H1 (cell line): Measurements from ENCODE around the gene CAMKMT. TPM values are rescaled to one million over a fixed set of nuclear protein-coding genes. Genes with fewer than 3 reads are reported as not detected.
"Not testable (repeated sequence)": the region's sequence is repeated elsewhere in the genome, so short reads cannot be mapped to it uniquely, and the experiment has no call there.

Source experiments
- CTCF ChIA-PET: fragments of 300-600 bp; sonication (Branson Sonifier 250); formaldehyde crosslinking; loops from one replicate; lab custom pipeline; 2021; ENCODE audit not compliant: partially characterized antibody; lab: Charles Lee
- POLR2A ChIA-PET: fragments of 300-600 bp; sonication (Branson Sonifier 250); formaldehyde crosslinking; loops from one replicate; lab custom pipeline; 2021; ENCODE audit warnings: inconsistent platforms; ENCODE audit not compliant: partially characterized antibody; lab: Charles Lee
- DNase-seq, 2 experiments: peaks; one replicate each; pipeline versions ENCODE4 v3.0.0 to v3.0.0-alpha.2; 2010 to 2022; ENCODE audit warnings: low spot score in 2 of 2, low read depth in 1 of 2, mixed read lengths in 1 of 2
- FAIRE-seq: peaks from 2 replicates; lab custom pipeline; 2011; peaks lifted over from hg19 to GRCh38; lab: Jason Lieb, UNC
- H2AFZ ChIP-seq: 2 replicates; pipeline ENCODE4 v1.8.1; 2012; ENCODE audit warnings: low read length, inconsistent platforms
- H2AK5ac ChIP-seq: 2 replicates; pipeline ENCODE4 v1.6.1; 2013; ENCODE audit warnings: low read depth, low read length
- H2BK120ac ChIP-seq: replicated peaks from 2 replicates; pipeline ENCODE3; 2013; ENCODE audit warnings: low read depth, low read length, inconsistent platforms
- H2BK12ac ChIP-seq: 2 replicates; pipeline ENCODE4 v1.6.1; 2013; ENCODE audit warnings: low read depth, low read length
- H2BK15ac ChIP-seq: 2 replicates; pipeline ENCODE4 v1.6.1; 2013; ENCODE audit warnings: low read length
- H2BK20ac ChIP-seq: 2 replicates; pipeline ENCODE4 v1.6.1; 2013; ENCODE audit warnings: low read length
- H2BK5ac ChIP-seq: 2 replicates; pipeline ENCODE4 v1.6.1; 2013; ENCODE audit warnings: low read depth, low read length
- H3K14ac ChIP-seq: 2 replicates; pipeline ENCODE4 v1.6.1; 2013; ENCODE audit warnings: inconsistent platforms; ENCODE audit not compliant: insufficient read length
- H3K18ac ChIP-seq: 2 replicates; pipeline ENCODE4 v1.6.1; 2013; ENCODE audit warnings: low read length; ENCODE audit errors: extremely low read depth
- H3K23ac ChIP-seq: 2 replicates; pipeline ENCODE4 v1.6.1; 2013; ENCODE audit warnings: inconsistent platforms; ENCODE audit not compliant: insufficient read length
- H3K23me2 ChIP-seq: 2 replicates; pipeline ENCODE4 v1.6.1; 2013; ENCODE audit warnings: low read depth, low read length
- H3K27ac ChIP-seq: 2 replicates; pipeline ENCODE4 v1.6.1; 2011; ENCODE audit warnings: low read depth, low read length, inconsistent platforms
- H3K27me3 ChIP-seq, 4 experiments: replicated peaks in 1 of 4; 1 replicate in 1 of 4; 2 replicates in 3 of 4; pipeline versions ENCODE4 v1.6.1 to v1.8.1; 2011 to 2013; ENCODE audit warnings: low read length in 3 of 4, mild to moderate bottlenecking in 3 of 4, inconsistent platforms in 2 of 4, mixed read lengths in 2 of 4, moderate library complexity in 1 of 4; ENCODE audit not compliant: control insufficient read depth in 3 of 4, insufficient read depth in 3 of 4; ENCODE audit errors: extremely low read depth in 1 of 4
- H3K36me3 ChIP-seq, 4 experiments: 2 replicates each; pipeline versions ENCODE4 v1.6.1 to v1.8.1; 2011 to 2013; ENCODE audit warnings: mild to moderate bottlenecking in 4 of 4, low read length in 3 of 4, moderate library complexity in 2 of 4, control low read depth in 1 of 4, inconsistent platforms in 1 of 4; ENCODE audit not compliant: insufficient read depth in 4 of 4, control insufficient read depth in 2 of 4
- H3K4ac ChIP-seq: replicated peaks from 2 replicates; pipeline ENCODE3; 2013; ENCODE audit warnings: low read length, low read depth, mixed read lengths, inconsistent platforms; ENCODE audit not compliant: insufficient read length
- H3K4me1 ChIP-seq, 4 experiments: replicated peaks in 1 of 4; 1 replicate in 1 of 4; 2 replicates in 3 of 4; pipeline versions ENCODE4 v1.6.1 to v1.8.1; 2011 to 2013; ENCODE audit warnings: low read length in 3 of 4, inconsistent platforms in 2 of 4, mixed read lengths in 1 of 4; ENCODE audit not compliant: insufficient read depth in 4 of 4, control insufficient read depth in 3 of 4
- H3K4me2 ChIP-seq, 2 experiments: 2 replicates each; pipeline versions ENCODE4 v1.6.1 to v1.8.1; 2011 to 2013; ENCODE audit warnings: low read depth in 2 of 2, low read length in 2 of 2, control low read depth in 1 of 2, inconsistent platforms in 1 of 2, mild to moderate bottlenecking in 1 of 2; ENCODE audit not compliant: insufficient read depth in 1 of 2
- H3K4me3 ChIP-seq, 4 experiments: fragments of 200-600, 300-600 bp in 1 of 4; sonication (generic), shearing (Covaris generic), sonication (Bioruptor Twin) in 1 of 4; 2 replicates each; pipeline versions ENCODE4 v1.5.1 to v1.8.1; 2011 to 2016; ENCODE audit warnings: low read length in 4 of 4, low read depth in 3 of 4, control low read depth in 2 of 4, inconsistent platforms in 2 of 4, mild to moderate bottlenecking in 2 of 4, mixed read lengths in 1 of 4, moderate library complexity in 1 of 4; ENCODE audit not compliant: insufficient read depth in 2 of 4; ENCODE audit errors: extremely low read depth in 1 of 4
- H3K56ac ChIP-seq: replicated peaks from 2 replicates; pipeline ENCODE3; 2013; ENCODE audit warnings: low read depth, mild to moderate bottlenecking, mixed read lengths, low read length, inconsistent platforms; ENCODE audit not compliant: insufficient read length
- H3K79me1 ChIP-seq: 2 replicates; pipeline ENCODE4 v1.6.1; 2013; ENCODE audit warnings: low read depth, low read length, control low read depth
- H3K79me2 ChIP-seq, 2 experiments: 2 replicates each; pipeline versions ENCODE4 v1.6.1 to v1.8.1; 2012 to 2013; ENCODE audit warnings: low read length in 2 of 2, mild to moderate bottlenecking in 2 of 2, inconsistent platforms in 1 of 2; ENCODE audit not compliant: insufficient read depth in 2 of 2, control insufficient read depth in 1 of 2
- H3K9ac ChIP-seq, 4 experiments: replicated peaks in 1 of 4; 1 replicate in 1 of 4; 2 replicates in 3 of 4; pipeline versions ENCODE4 v1.6.1 to v1.8.1; 2011 to 2013; ENCODE audit warnings: low read depth in 3 of 4, low read length in 3 of 4, control low read depth in 2 of 4, mild to moderate bottlenecking in 2 of 4, moderate library complexity in 2 of 4, inconsistent platforms in 1 of 4; ENCODE audit errors: extremely low read depth in 1 of 4
- H3K9me3 ChIP-seq, 2 experiments: 2 replicates each; pipeline versions ENCODE4 v1.6.1 to v1.8.1; 2012 to 2013; ENCODE audit warnings: mild to moderate bottlenecking in 2 of 2, moderate library complexity in 2 of 2, control low read depth in 1 of 2, inconsistent platforms in 1 of 2, low read depth in 1 of 2, low read length in 1 of 2, mixed read lengths in 1 of 2; ENCODE audit not compliant: insufficient read depth in 2 of 2
- H4K20me1 ChIP-seq, 2 experiments: replicated peaks in 1 of 2; 2 replicates each; pipeline versions ENCODE3 to v1.8.1; 2011 to 2013; ENCODE audit warnings: inconsistent platforms in 2 of 2, low read length in 2 of 2, mild to moderate bottlenecking in 1 of 2; ENCODE audit not compliant: insufficient read depth in 2 of 2, control insufficient read depth in 1 of 2
- H4K5ac ChIP-seq: 2 replicates; pipeline ENCODE4 v1.6.1; 2013; ENCODE audit warnings: low read length, low read depth, mixed read lengths, inconsistent platforms; ENCODE audit not compliant: insufficient read length
- H4K8ac ChIP-seq: 2 replicates; pipeline ENCODE4 v1.8.0; 2013; ENCODE audit warnings: mild to moderate bottlenecking, moderate library complexity, low read length, inconsistent platforms; ENCODE audit not compliant: insufficient read depth; ENCODE audit errors: extremely low read depth
- H4K91ac ChIP-seq: replicated peaks from 2 replicates; pipeline ENCODE3; 2013; ENCODE audit warnings: low read length, mixed read lengths, inconsistent platforms; ENCODE audit not compliant: insufficient read length
- HDAC6 ChIP-seq: IDR thresholded peaks from one replicate; pipeline ENCODE4 v1.7.1; 2012; ENCODE audit warnings: low read depth, mild to moderate bottlenecking, inconsistent platforms, low read length, moderate library complexity
- SUZ12 ChIP-seq: fragments of 200-600 bp; sonication (generic); IDR thresholded peaks from 2 replicates; pipeline ENCODE4 v1.6.1; 2012; ENCODE audit warnings: mild to moderate bottlenecking, inconsistent platforms, low read length, moderate library complexity, mixed read lengths
- WGBS, 2 experiments: shearing (Covaris generic) in 1 of 2; methylation state at CpG; one replicate each; pipeline versions ENCODE4 v1.1.6 to v1.1.7; 2013 to 2015; ENCODE audit warnings: low lambda C conversion rate in 2 of 2, mixed read lengths in 2 of 2, inconsistent platforms in 1 of 2, low coverage in 1 of 2, missing lambda C conversion rate in 1 of 2; ENCODE audit not compliant: insufficient replicate concordance in 2 of 2, insufficient coverage in 1 of 2, insufficient read length in 1 of 2; ENCODE audit errors: extremely low coverage in 1 of 2, missing lambda C conversion rate in 1 of 2; 5-methylcytosine and 5-hydroxymethylcytosine counted together
- polyA plus RNA-seq, 7 experiments: library from polyadenylated mRNA; depleted of rRNA in 3 of 7; stranded (reverse) in 5 of 7; unstranded in 2 of 7; fragments of >200 nt in 5 of 7; fragments of 200-250 nt in 2 of 7; gene quantifications; 1 replicate in 5 of 7; 2 replicates in 1 of 7; 4 replicates in 1 of 7; pipeline versions ENCODE4 v1.2.1 to v1.2.3, GENCODE V29; 2011 to 2013; ENCODE audit warnings: missing spikeins in 2 of 7, mixed read lengths in 2 of 7
- total RNA-seq: library from RNA; stranded (reverse); fragmentation: NEBNext Ultra II Directional; extraction: Animal tissue kit (Norgen Biotek cat#: 25700); gene quantifications from 2 replicates; pipeline ENCODE4 v1.2.1, GENCODE V29; 2021

CAMKMT gene
- total and polyA plus RNA-seq, 2 of the 8 experiments (the other 6 are each of a cell fraction or from before 2014, with no cell fraction given) = 14.7 to 22.4 TPM

DNA sequence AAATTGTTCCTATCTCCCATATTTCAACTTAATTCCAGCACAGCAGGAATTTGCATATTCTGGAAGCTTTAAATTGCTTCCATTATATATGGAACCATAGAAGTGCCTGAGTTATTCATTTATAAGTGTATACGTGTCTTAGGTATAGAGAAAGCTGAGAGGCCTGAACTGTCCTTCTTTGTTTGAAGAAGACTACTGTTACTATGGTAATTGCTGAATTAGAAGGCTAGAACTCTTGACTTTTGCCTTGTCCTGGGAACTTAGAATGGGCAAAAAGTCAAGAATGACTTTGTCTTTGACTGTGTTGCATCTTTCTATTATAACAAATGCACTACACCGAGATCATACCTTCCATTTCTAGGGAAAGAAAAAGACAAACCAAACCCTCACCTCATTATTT lies 15.7 kb downstream of the CAMKMT start (continued):
- no peak for TF ChIP-seq HDAC6
- no peak for TF ChIP-seq SUZ12

DNA sequence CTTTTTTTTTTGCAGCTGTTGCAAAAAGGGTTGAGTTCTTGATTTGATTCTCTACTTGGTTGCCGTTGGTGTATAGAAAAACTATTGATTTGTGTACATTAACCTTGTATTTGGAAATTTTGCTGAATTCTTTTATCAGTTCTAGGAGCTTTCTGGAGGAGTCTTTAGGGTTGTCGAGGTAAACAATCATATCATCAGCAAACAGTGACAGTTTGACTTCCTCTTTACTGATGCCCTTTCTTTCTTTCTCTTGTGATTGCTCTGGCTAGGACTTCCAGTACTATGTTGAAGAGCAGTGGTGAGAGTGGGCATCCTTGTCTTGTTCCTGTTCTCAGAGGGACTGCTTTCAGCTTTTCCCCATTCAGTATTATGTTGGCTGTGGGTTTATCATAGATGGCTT lies 23.5 kb downstream of the CAMKMT start:
- WGBS, 2 experiments = 89% methylated on average over 2 of the region's 2 CpGs; no CpG with 5 or more reads in 1 of the 2 experiments
- H3K23ac ChIP-seq, H3K36me3 ChIP-seq, H3K4me1 ChIP-seq, H3K4ac ChIP-seq, H4K5ac ChIP-seq, H3K27me3 ChIP-seq, DNase-seq, H3K14ac ChIP-seq, H3K23me2 ChIP-seq, H3K4me3 ChIP-seq, H2BK15ac ChIP-seq, POLR2A ChIA-PET, H3K9ac ChIP-seq, H3K27ac ChIP-seq, H3K18ac ChIP-seq, H2AK5ac ChIP-seq, H2BK20ac ChIP-seq, H4K8ac ChIP-seq, H2AFZ ChIP-seq, H4K20me1 ChIP-seq, H3K4me2 ChIP-seq, H2BK120ac ChIP-seq, H3K79me1 ChIP-seq, FAIRE-seq, H2BK5ac ChIP-seq, H3K56ac ChIP-seq, H2BK12ac ChIP-seq, H3K9me3 ChIP-seq, H4K91ac ChIP-seq: not testable (repeated sequence)
- CTCF ChIA-PET = interaction anchor here (0.6 kb wide), 3 partner anchors 34 to 588 kb away, joined by 3 to 5 read pairs (median 3); no protein-coding TSS in a partner anchor
- H3K79me2 ChIP-seq = peaks cover 0 to 36% of the 10 kb centered on the region in 2 experiments; a peak in 2 of 4 replicates
